DOHH2 (cell line): ENCODE results near the gene SDCBP2.

Source experiments
- EZH2phosphoT487 ChIP-seq: fragments of 200-600 bp; sonication (generic); IDR thresholded peaks from 2 replicates; pipeline ENCODE4 v1.6.1; 2017; ENCODE audit warnings: borderline replicate concordance, mild to moderate bottlenecking, antibody characterized with exemption, low read length, moderate library complexity, mixed read lengths
- TF ChIP-seq, protein P1 (sequence below): fragments of 200-600 bp; sonication (generic); IDR thresholded peaks from one replicate; pipeline ENCODE4 v1.5.1; 2014; ENCODE audit warnings: antibody characterized with exemption, mild to moderate bottlenecking, low read depth, low read length; ENCODE audit not compliant: poor library complexity, severe bottlenecking

DNA sequence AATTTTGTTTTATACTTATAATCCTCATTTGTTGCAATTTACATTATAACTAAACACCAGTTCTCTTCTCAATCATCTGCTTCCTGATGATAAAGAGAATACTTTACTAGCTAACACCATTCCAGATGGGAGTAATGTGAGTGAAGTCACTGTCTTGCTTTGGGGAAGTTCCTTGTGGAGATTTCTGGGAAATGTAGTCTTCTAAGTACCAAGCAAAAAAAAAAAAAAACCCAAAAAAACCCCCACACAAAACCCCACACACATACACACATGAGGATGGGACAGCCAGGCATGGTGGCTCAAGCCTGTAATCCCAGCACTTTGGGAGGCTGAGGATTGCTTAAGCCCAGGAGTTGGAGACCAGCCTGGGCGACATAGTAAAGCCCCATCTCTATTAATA lies 65.1 kb downstream of the SDCBP2 start:
- TF ChIP-seq, protein P1, sequence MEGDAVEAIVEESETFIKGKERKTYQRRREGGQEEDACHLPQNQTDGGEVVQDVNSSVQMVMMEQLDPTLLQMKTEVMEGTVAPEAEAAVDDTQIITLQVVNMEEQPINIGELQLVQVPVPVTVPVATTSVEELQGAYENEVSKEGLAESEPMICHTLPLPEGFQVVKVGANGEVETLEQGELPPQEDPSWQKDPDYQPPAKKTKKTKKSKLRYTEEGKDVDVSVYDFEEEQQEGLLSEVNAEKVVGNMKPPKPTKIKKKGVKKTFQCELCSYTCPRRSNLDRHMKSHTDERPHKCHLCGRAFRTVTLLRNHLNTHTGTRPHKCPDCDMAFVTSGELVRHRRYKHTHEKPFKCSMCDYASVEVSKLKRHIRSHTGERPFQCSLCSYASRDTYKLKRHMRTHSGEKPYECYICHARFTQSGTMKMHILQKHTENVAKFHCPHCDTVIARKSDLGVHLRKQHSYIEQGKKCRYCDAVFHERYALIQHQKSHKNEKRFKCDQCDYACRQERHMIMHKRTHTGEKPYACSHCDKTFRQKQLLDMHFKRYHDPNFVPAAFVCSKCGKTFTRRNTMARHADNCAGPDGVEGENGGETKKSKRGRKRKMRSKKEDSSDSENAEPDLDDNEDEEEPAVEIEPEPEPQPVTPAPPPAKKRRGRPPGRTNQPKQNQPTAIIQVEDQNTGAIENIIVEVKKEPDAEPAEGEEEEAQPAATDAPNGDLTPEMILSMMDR, result no peak
- TF ChIP-seq EZH2phosphoT487, result no peak
